Upper lobe of right lung (tissue), 1 donor: ENCODE results near the gene TMEM161A. TPM values are rescaled to one million over a fixed set of nuclear protein-coding genes. Genes with fewer than 3 reads are reported as not detected.
A peak's percentile ranks its signal among the peaks of the same experiment; 100 is the strongest.
"Not testable (repeated sequence)": the region's sequence is repeated elsewhere in the genome, so short reads cannot be mapped to it uniquely, and the experiment has no call there.

ENCODE experiments used
- ATAC-seq: fragments of 200-7000 bp; cut with Tn5 transposase; one replicate; pipeline ENCODE4 v1.9.1; 2020; ENCODE audit warnings: mild to moderate bottlenecking, moderate library complexity
- DNase-seq: peaks from one replicate; pipeline ENCODE4 v3.0.0-alpha.2; 2020
- H3K27ac ChIP-seq: fragments of 200-600 bp; one replicate; pipeline ENCODE4 v1.8.0; 2022
- H3K27me3 ChIP-seq: fragments of 200-600 bp; one replicate; pipeline ENCODE4 v1.8.0; 2022; ENCODE audit warnings: mild to moderate bottlenecking
- H3K36me3 ChIP-seq: fragments of 200-600 bp; one replicate; pipeline ENCODE4 v1.8.0; 2022
- H3K4me1 ChIP-seq: fragments of 200-600 bp; one replicate; pipeline ENCODE4 v1.8.0; 2022
- H3K4me3 ChIP-seq: fragments of 200-600 bp; one replicate; pipeline ENCODE4 v1.8.0; 2022; ENCODE audit warnings: mild to moderate bottlenecking
- H3K9me3 ChIP-seq: fragments of 200-600 bp; one replicate; pipeline ENCODE4 v1.8.0; 2022
- intact Hi-C: fragments of 100-400 bp; cut with DNase I; formaldehyde crosslinking; loops from one replicate; pipeline ENCODE4 v1.11.0; 2022
- total RNA-seq: library from RNA; stranded (reverse); fragmentation: NEBNext Ultra II Directional; extraction: Animal tissue kit (Norgen Biotek cat#: 25700); gene quantifications from one replicate; pipeline ENCODE4 v1.2.1, GENCODE V29; 2021
- TF ChIP-seq, protein P1 (sequence below): fragments of 200-600 bp; IDR thresholded peaks from one replicate; pipeline ENCODE4 v1.8.0; 2022; ENCODE audit warnings: antibody characterized with exemption
- donor health status: DM: no; HTN: yes; CAD: no; lungs with severe emphysema.

TMEM161A gene
- total RNA-seq, 1 donor from 2014 or later: 31.0 TPM

DNA sequence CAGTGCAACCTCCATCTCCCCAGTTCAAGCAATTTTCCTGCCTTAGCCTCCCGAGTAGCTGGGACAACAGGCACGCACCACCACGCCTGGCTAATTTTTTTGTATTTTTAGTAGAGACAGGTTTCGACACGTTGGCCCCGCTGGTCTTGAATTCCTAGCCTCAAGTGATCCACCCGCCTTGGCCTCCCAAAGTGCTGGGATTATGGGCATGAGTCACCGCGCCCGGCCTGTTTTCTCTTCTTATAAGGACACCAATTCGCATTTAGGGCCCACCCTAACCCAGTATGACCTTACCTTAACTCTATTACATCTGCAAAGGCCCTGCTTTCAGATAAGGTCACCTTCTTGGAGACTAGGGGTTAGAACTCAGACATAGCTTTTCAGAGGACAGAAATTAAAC is 35.1 kb downstream of the TMEM161A start:
- Histone ChIP-seq H3K4me1 (no peaks in the 10 kb centered on the region), H3K27me3 (no peaks in the 10 kb centered on the region), H3K4me3 (no peak overlapping the region), H3K27ac (no peak overlapping the region), H3K36me3 (no peaks in the 10 kb centered on the region), H3K9me3 (no peaks in the 10 kb centered on the region)
- intact Hi-C loops: no loop called here
- DNase-seq: no peak
- no peak for ATAC-seq
- TF ChIP-seq, protein P1, sequence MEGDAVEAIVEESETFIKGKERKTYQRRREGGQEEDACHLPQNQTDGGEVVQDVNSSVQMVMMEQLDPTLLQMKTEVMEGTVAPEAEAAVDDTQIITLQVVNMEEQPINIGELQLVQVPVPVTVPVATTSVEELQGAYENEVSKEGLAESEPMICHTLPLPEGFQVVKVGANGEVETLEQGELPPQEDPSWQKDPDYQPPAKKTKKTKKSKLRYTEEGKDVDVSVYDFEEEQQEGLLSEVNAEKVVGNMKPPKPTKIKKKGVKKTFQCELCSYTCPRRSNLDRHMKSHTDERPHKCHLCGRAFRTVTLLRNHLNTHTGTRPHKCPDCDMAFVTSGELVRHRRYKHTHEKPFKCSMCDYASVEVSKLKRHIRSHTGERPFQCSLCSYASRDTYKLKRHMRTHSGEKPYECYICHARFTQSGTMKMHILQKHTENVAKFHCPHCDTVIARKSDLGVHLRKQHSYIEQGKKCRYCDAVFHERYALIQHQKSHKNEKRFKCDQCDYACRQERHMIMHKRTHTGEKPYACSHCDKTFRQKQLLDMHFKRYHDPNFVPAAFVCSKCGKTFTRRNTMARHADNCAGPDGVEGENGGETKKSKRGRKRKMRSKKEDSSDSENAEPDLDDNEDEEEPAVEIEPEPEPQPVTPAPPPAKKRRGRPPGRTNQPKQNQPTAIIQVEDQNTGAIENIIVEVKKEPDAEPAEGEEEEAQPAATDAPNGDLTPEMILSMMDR: no peak

DNA sequence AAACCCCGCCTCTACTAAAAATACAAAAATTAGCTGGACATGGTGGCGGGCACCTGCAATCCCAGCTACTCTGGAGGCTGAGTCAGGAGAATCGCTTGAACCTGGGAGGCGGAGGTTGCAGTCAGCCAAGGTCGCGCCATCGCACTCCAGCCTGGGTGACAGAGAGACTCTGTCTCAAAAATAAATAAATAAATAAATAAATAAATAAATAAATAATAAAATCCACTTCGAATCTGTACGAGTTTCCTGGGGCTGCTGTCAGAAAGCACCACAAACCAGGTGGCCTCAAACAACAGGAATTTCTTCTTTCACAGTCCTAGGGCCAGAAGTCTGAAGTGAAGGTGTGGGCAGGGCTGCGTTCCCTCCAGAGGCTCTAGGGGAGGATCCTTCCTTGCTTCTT is 35.7 kb downstream of the TMEM161A start:
- H3K27ac ChIP-seq, H3K9me3 ChIP-seq, intact Hi-C loops, H3K36me3 ChIP-seq, ATAC-seq, H3K4me1 ChIP-seq, DNase-seq, H3K4me3 ChIP-seq, H3K27me3 ChIP-seq: not testable (repeated sequence)

DNA sequence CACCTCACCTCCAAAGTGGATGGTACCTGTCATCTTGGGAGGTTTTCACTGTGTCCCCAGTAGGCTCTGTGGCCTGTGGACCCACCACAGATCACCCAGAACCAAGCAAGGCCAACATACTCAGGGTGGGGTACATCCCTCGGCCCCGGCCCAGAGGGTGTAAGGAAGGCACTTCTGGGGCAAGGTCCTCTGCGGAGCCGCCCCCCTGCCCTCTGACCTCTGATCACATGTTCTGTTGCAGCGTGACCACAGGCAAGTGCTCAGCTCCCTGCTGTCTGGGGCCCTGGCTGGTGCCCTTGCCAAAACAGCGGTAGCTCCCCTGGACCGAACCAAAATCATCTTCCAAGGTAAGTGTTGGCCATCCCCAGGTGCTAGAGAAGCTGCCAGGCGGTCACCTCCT is 36.7 kb downstream of the TMEM161A start:
- no peaks in the 10 kb centered on the region for H3K9me3 ChIP-seq
- no peak overlapping the region for H3K4me3 ChIP-seq
- no peak overlapping the region for H3K27ac ChIP-seq
- TF ChIP-seq, protein P1: no peak
- H3K36me3 ChIP-seq: no peaks in the 10 kb centered on the region
- intact Hi-C loops: no loop called here
- ATAC-seq: no peak
- DNase-seq: no peak
- H3K27me3 ChIP-seq: no peaks in the 10 kb centered on the region
- H3K4me1 ChIP-seq: no peaks in the 10 kb centered on the region

DNA sequence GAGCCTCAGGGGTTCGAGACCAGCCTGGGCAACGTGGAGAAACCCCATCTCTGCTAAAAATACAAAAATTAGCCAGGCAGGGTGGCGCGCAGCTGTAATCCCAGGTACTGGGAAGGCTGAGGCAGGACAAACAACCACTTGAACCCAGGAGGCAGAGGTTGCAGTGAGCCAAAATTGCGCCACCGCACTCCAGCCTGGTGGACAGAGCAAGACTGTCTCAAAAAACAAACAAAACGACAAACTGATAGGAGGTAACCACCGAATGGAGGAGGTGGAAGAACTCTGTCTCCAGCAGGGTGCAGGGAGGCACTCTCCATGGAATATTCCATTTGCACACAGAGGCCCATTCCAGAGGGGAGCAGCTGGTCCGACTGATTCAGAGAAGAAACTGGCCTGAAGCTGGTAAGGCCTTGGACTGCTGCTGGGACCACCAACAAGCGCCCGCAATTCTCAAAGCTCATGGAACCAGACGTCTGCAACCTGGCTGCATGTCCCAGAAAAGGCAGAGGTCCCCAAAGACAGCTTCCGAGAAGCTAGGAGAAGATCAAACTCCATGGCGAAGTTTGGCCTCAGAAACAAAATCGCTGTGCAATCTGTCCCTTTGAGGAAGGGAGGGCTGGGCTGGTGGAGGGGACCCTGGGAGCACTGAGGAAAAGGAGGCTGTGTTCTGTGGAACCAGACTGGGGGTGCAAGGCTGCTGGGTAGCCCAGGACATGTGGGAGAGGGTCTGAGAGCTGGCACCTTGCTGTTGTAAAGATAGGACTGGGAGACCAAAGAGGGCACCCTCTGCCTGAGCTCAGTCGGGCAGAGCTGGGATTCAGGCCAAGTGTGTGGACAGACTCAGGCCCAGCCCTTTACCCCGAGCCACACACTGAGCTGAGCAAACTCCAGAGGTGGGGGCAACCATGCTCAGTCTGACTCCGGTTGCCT is 39.3 kb downstream of the TMEM161A start:
- Histone ChIP-seq H3K9me3 (no peaks in the 10 kb centered on the region), H3K4me1 (no peaks in the 10 kb centered on the region), H3K27me3 (no peaks in the 10 kb centered on the region), H3K4me3 (no peak overlapping the region), H3K36me3 (no peaks in the 10 kb centered on the region), H3K27ac (no peak overlapping the region)
- TF ChIP-seq, protein P1: no peak
- DNase-seq (peak; percentile 71), ATAC-seq (peak; percentile 58)
- intact Hi-C loops: no loop called here

DNA sequence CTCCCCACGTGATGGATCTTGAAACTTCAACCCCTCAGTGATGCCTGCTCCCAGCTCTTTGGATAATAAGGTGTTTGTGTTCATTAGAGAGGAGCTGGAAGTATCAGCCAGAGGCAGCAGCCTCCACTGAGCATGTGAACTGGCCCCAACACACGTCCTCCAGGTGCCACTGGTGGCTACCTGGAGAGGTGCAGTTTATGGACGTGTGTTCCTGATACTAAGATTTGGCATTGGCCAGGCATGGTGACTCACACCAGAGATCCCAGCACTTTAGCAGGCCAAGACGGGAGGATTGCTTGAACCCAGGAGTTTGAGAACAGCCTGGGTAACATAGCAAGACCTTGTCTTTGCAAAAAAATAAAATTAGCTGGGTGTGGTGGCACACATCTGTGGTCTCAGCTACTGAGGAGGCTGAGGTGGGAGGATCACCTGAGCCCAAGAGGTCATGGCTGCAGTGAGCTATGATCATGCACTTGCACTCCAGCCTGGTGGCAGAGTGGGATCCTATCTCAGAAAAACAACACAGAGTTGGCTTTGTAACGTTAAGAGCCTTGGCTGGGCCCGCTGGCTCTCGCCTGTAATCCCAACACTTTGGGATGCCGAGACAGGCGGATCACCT is 40.1 kb downstream of the TMEM161A start:
- intact Hi-C loops: no loop called here
- H3K27ac ChIP-seq: no peak overlapping the region
- ATAC-seq (peak; percentile 22), DNase-seq (no peak)
- H3K4me3 ChIP-seq: no peak overlapping the region
- H3K4me1 ChIP-seq: no peaks in the 10 kb centered on the region
- no peaks in the 10 kb centered on the region for H3K27me3 ChIP-seq
- H3K36me3 ChIP-seq: no peaks in the 10 kb centered on the region
- TF ChIP-seq, protein P1: no peak
- no peaks in the 10 kb centered on the region for H3K9me3 ChIP-seq
